RWPE2 (cell line): ENCODE data around the gene CNTN6.
A peak's percentile ranks its signal among the peaks of the same experiment; 100 is the strongest.

Experiments
- ATAC-seq: fragments of 200-7000 bp; cut with Tn5 transposase; 3 replicates; pipeline ENCODE4 v1.9.1; 2021; ENCODE audit warnings: low read depth
- DNase-seq: peaks from one replicate; pipeline ENCODE4 v3.0.0-alpha.2; 2020; ENCODE audit warnings: low spot score
- H3K27ac ChIP-seq: fragments of 450-650 bp; 2 replicates; pipeline ENCODE4 v1.5.1; 2017; ENCODE audit warnings: mild to moderate bottlenecking; ENCODE audit not compliant: poor library complexity, severe bottlenecking
- H3K27me3 ChIP-seq: fragments of 250-450 bp; sonication (Bioruptor Pico); 2 replicates; pipeline ENCODE4 v1.5.1; 2021; ENCODE audit warnings: mild to moderate bottlenecking, moderate library complexity; ENCODE audit not compliant: insufficient read depth, poor library complexity, severe bottlenecking
- H3K36me3 ChIP-seq: fragments of 250-450 bp; sonication (Bioruptor Pico); 2 replicates; pipeline ENCODE4 v1.5.1; 2020; ENCODE audit warnings: low read depth, mild to moderate bottlenecking, moderate library complexity
- H3K4me1 ChIP-seq: fragments of 250-450 bp; sonication (Bioruptor Pico); 2 replicates; pipeline ENCODE4 v1.5.1; 2021; ENCODE audit warnings: mild to moderate bottlenecking, moderate library complexity; ENCODE audit not compliant: insufficient read depth, poor library complexity, severe bottlenecking
- H3K4me3 ChIP-seq: fragments of 250-450 bp; sonication (Bioruptor Pico); 2 replicates; pipeline ENCODE4 v1.5.1; 2021; ENCODE audit warnings: mild to moderate bottlenecking, moderate library complexity; ENCODE audit not compliant: severe bottlenecking
- H3K9me3 ChIP-seq: fragments of 250-450 bp; sonication (Bioruptor Pico); 2 replicates; pipeline ENCODE4 v1.5.1; 2021; ENCODE audit warnings: mild to moderate bottlenecking, moderate library complexity; ENCODE audit not compliant: severe bottlenecking
- TF ChIP-seq, protein P1 (sequence below): fragments of 450-650 bp; IDR thresholded peaks from one replicate; pipeline ENCODE4 v1.5.1; 2017; ENCODE audit warnings: mild to moderate bottlenecking, moderate library complexity; ENCODE audit not compliant: poor library complexity, severe bottlenecking

Gene CNTN6

DNA sequence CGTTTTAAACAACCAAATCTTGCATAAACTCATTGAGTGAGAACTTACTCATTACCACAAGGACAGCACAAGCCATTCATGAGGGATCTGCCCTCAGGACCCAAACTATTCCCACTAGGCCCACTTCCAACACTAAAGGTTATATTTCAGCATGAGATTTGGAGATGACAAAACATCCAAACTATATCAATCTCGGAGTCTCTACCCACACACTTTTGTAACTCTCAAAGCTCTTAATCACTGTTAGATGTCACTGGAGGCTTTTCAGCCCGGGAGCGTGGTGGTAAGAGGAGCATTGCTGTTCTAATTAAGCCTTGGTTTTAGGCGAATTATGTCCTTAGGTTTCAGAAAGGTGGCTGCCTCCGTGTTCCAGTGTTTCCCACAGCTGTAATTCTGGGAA is 86.3 kb downstream of the CNTN6 start:
- TF ChIP-seq, protein P1, sequence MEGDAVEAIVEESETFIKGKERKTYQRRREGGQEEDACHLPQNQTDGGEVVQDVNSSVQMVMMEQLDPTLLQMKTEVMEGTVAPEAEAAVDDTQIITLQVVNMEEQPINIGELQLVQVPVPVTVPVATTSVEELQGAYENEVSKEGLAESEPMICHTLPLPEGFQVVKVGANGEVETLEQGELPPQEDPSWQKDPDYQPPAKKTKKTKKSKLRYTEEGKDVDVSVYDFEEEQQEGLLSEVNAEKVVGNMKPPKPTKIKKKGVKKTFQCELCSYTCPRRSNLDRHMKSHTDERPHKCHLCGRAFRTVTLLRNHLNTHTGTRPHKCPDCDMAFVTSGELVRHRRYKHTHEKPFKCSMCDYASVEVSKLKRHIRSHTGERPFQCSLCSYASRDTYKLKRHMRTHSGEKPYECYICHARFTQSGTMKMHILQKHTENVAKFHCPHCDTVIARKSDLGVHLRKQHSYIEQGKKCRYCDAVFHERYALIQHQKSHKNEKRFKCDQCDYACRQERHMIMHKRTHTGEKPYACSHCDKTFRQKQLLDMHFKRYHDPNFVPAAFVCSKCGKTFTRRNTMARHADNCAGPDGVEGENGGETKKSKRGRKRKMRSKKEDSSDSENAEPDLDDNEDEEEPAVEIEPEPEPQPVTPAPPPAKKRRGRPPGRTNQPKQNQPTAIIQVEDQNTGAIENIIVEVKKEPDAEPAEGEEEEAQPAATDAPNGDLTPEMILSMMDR: no peak
- Histone ChIP-seq H3K4me3 (no peak overlapping the region), H3K36me3 (no peaks in the 10 kb centered on the region), H3K9me3 (peaks cover 3% of the 10 kb centered on the region), H3K4me1 (peaks cover 7% of the 10 kb centered on the region), H3K27me3 (no peaks in the 10 kb centered on the region), H3K27ac (no peak overlapping the region)
- ATAC-seq (no peak), DNase-seq (no peak)

DNA sequence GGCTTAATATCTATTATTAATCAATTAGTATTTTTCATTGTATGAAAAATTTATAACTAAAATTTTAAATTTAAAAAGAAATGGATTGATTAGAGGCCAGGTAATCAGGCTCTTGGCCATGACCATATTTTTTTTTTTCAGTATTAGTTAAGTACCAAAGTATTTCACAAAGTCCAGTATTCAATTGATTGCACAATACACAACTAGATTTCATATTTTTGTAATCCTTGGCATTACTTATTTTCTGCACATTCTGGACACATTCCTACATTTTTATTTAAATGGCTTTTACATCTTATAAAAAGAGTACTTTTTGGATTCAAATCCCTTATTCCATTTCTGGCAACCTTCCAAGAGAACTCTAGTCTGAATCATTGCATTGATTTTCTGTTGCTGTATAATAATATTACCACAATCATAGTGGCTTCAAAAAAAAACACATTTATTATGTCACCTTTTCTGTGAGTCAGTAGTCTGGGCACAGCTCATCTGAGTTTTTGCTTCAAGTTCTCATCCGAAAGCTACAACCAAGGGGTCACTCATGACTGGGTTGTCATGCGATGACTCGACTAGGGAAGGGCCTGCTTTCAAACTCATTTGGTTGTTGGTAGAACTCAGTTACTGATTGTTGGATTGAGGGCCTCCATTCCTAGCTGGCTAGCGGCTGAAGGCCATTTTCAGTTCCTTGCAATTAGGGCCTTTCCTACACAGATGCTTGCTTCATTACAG is 90.7 kb downstream of the CNTN6 start:
- Histone ChIP-seq H3K9me3 (peaks cover 3% of the 10 kb centered on the region), H3K36me3 (no peaks in the 10 kb centered on the region), H3K4me3 (no peak overlapping the region), H3K27me3 (no peaks in the 10 kb centered on the region), H3K4me1 (peaks cover 7% of the 10 kb centered on the region), H3K27ac (peak overlapping the region; percentile 79)
- ATAC-seq (peak; percentile 97), DNase-seq (no peak)
- TF ChIP-seq, protein P1: no peak

DNA sequence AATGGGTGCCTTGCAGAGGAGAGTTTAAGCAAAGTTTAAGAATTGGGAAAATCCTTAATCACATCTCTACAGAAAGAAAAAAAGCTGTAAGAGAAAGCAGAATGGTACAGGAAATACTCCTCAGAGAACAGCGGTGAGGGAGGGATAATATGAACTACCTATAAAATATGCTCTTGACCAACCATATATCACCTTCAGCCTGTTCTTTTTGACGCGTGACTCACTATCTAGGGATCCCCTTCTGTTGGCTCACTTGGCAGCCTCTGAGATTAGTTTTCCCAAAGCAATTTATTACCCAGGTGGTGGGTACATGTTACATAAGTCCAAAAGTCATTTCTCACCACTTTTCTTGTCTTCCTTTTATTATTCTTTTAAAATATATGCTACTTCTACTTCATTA is 97.7 kb downstream of the CNTN6 start:
- Histone ChIP-seq H3K4me1 (peaks cover 21% of the 10 kb centered on the region), H3K4me3 (no peak overlapping the region), H3K27me3 (no peaks in the 10 kb centered on the region), H3K9me3 (peaks cover 2% of the 10 kb centered on the region), H3K27ac (peak overlapping the region; percentile 83), H3K36me3 (no peaks in the 10 kb centered on the region)
- TF ChIP-seq, protein P1: no peak
- no peak for DNase-seq
- ATAC-seq: peak; percentile 99

DNA sequence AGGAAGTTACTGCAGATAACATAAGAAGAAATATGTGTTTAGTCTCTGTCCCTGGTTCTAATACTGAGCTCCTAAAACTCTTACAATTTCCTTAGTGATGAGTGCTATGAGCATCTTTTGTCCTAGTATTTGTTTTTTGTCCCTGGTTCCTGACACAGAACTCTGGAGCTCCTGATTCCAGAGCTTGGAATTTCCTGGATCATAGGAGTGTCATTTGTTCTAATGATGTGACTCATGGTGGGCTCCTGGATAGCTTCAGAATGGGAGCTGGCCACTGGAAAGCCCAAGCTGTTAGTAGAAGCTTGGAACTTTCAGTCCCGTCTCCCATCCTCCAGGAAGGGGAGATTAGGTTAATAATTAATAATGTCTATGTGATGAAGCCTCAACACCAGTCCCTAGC is 98.2 kb downstream of the CNTN6 start:
- H3K9me3 ChIP-seq: peaks cover 2% of the 10 kb centered on the region
- H3K27ac ChIP-seq: peak overlapping the region; percentile 83
- H3K36me3 ChIP-seq: no peaks in the 10 kb centered on the region
- ATAC-seq (peak; percentile 39), DNase-seq (no peak)
- H3K4me1 ChIP-seq: peaks cover 22% of the 10 kb centered on the region
- H3K4me3 ChIP-seq: no peak overlapping the region
- TF ChIP-seq, protein P1: no peak
- no peaks in the 10 kb centered on the region for H3K27me3 ChIP-seq

DNA sequence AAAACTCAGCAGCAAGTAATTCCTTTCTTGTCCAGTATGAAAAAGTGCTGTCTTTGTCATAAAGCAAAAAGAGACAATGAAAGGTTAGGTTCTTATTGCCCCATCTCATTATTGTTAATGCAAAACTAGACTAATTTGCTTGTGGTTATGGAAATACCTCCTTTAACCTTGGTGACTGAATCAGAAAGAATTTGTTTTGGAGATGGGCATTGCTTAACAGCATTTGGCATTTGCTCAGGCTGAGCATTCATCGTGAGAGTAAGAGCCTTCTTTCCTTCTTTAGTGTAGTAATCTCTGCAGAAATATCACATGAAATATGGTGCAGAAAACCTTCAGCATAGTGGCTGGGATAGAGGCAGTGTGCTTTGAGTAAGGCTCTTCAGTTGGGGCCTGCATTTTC is 103.1 kb downstream of the CNTN6 start:
- ATAC-seq (peak; percentile 88), DNase-seq (no peak)
- H3K36me3 ChIP-seq: no peaks in the 10 kb centered on the region
- TF ChIP-seq, protein P1: no peak
- peaks cover 21% of the 10 kb centered on the region for H3K4me1 ChIP-seq
- H3K27ac ChIP-seq: peak overlapping the region; percentile 66
- no peaks in the 10 kb centered on the region for H3K27me3 ChIP-seq
- H3K9me3 ChIP-seq: peaks cover 2% of the 10 kb centered on the region
- H3K4me3 ChIP-seq: no peak overlapping the region
